Effector memory CD8-positive, alpha-beta T cell (primary cell): Measurements from ENCODE around the gene PAIP1.
"Not testable (repeated sequence)": the region's sequence is repeated elsewhere in the genome, so short reads cannot be mapped to it uniquely, and the experiment has no call there.

Source experiments
- ATAC-seq: fragments of 150-1000 bp; cut with Tn5 transposase; replicated peaks from 2 replicates; pipeline ENCODE4 v1.10.0; 2021; ENCODE audit warnings: mild to moderate bottlenecking, moderate library complexity
- DNase-seq, 3 experiments: peaks; one replicate each; pipeline ENCODE4 v3.0.0; 2021
- H3K27ac Mint-ChIP-seq, 2 donors: one replicate each; pipeline ENCODE4 v1.8.0; 2022; ENCODE audit warnings: mild to moderate bottlenecking in 2 of 2, mixed read lengths in 2 of 2, moderate library complexity in 2 of 2
- H3K27me3 Mint-ChIP-seq, 2 donors: one replicate each; pipeline ENCODE4 v1.8.0; 2022; ENCODE audit warnings: mixed read lengths in 2 of 2
- H3K36me3 Mint-ChIP-seq: one replicate; pipeline ENCODE4 v1.8.0; 2022; ENCODE audit warnings: mild to moderate bottlenecking, moderate library complexity, mixed read lengths; ENCODE audit not compliant: insufficient read depth
- H3K4me1 Mint-ChIP-seq, 2 donors: one replicate each; pipeline ENCODE4 v1.8.0; 2022; ENCODE audit warnings: low read depth in 2 of 2, mixed read lengths in 2 of 2
- H3K4me3 Mint-ChIP-seq, 2 donors: one replicate each; pipeline ENCODE4 v1.8.0; 2022; ENCODE audit warnings: mild to moderate bottlenecking in 2 of 2, mixed read lengths in 2 of 2, moderate library complexity in 2 of 2
- H3K9me3 Mint-ChIP-seq, 2 donors: one replicate each; pipeline ENCODE4 v1.8.0; 2022; ENCODE audit warnings: mixed read lengths in 2 of 2

PAIP1 gene

GRCh38 chr5:43561356-43561755 is 4.5 kb upstream of the PAIP1 start:
- no peak for DNase-seq
- H3K9me3 Mint-ChIP-seq = no peaks in the 10 kb centered on the region
- H3K27ac Mint-ChIP-seq = no peak overlapping the region
- peaks cover 0 to 38% of the 10 kb centered on the region in 2 donors for H3K27me3 Mint-ChIP-seq
- H3K4me1 Mint-ChIP-seq = peaks cover 6 to 7% of the 10 kb centered on the region in 2 donors
- H3K4me3 Mint-ChIP-seq = no peak overlapping the region
- peaks cover 6% of the 10 kb centered on the region for H3K36me3 Mint-ChIP-seq
- ATAC-seq = no peak

DNA sequence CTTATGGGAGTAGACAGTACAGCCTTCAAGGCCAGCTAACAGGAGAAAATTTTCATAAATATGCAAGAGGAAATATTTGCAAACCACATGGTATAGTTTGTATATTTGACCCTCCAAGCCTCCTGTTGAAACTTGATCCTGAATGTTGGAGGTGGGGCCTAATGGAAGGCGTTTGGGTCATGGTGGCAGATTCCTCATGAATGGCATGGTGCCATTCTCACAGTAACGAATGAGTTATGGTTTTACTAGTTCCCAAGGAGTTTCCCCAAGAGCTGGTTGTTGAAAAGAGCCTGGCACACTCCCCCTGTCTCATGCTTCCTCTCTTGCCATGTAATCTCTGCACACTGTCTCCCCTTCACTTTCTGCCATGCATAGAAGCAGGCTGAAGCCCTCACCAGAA is 3.3 kb upstream of the PAIP1 start:
- Mint-ChIP-seq H3K27me3 (peaks cover 0 to 38% of the 10 kb centered on the region in 2 donors), H3K36me3 (peaks cover 9% of the 10 kb centered on the region), H3K9me3 (no peaks in the 10 kb centered on the region), H3K4me3 (no peak overlapping the region), H3K27ac (no peak overlapping the region), H3K4me1 (peaks cover 8 to 18% of the 10 kb centered on the region in 2 donors)
- no peak for ATAC-seq
- no peak for DNase-seq

- H3K9me3 Mint-ChIP-seq, DNase-seq: not testable (repeated sequence)
- Mint-ChIP-seq H3K27me3 (peaks cover 0 to 17% of the 10 kb centered on the region in 2 donors), H3K4me3 (peak overlapping the region in 1 of 2 donors; percentile 88), H3K4me1 (peaks cover 8 to 20% of the 10 kb centered on the region in 2 donors), H3K27ac (peak overlapping the region in 1 of 2 donors; percentile 92), H3K36me3 (peaks cover 12% of the 10 kb centered on the region)
- peak; percentile 75 for ATAC-seq
Measured at GRCh38 chr5:43556607-43556856, 345 bp downstream of the PAIP1 start.

DNA sequence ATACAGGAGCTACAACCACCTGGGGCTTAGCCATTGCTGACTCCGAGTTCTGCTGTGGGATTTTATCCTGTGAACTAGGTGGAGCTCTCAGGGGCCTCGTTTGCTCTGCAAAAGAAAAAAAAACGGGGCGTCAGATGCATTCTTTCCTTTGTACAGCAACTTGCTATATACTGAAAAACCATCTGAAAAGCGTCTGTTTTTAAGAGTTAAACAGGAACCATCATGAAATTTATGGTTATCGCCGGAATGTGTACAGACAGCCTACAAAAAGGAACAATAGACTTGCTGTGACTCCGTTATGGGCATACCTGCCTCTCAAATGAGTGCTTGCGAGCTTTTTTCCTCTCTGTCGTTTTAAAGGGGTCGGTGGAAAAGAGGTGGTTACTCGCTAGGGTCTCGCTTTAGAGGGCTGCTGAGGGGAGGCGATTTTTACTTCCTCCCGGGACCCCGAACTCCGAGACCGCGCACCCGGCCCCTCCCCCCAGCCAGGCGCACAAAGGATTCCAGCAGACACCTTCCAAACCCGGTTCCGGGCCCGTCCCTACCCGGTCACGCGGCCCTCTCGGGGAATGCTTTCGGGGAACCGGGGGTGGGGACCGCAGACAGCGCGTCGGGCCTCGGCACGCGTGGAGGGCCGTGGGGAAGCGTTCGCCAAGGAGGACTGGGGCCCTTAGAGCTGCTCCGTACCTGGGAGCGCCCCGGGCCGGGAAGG is 826 bp downstream of the PAIP1 start:
- peak overlapping the region in 1 of 2 donors; percentile 88 for H3K4me3 Mint-ChIP-seq
- ATAC-seq = no peak
- H3K4me1 Mint-ChIP-seq = peaks cover 8 to 22% of the 10 kb centered on the region in 2 donors
- H3K27ac Mint-ChIP-seq = peak overlapping the region in 1 of 2 donors; percentile 92
- H3K9me3 Mint-ChIP-seq = no peaks in the 10 kb centered on the region
- peaks cover 14% of the 10 kb centered on the region for H3K36me3 Mint-ChIP-seq
- no peak for DNase-seq
- H3K27me3 Mint-ChIP-seq = peaks cover 0 to 12% of the 10 kb centered on the region in 2 donors

- H3K36me3 Mint-ChIP-seq = peaks cover 25% of the 10 kb centered on the region
- no peak overlapping the region for H3K27ac Mint-ChIP-seq
- no peaks in the 10 kb centered on the region for H3K27me3 Mint-ChIP-seq
- H3K4me1 Mint-ChIP-seq = peaks cover 11 to 29% of the 10 kb centered on the region in 2 donors
- DNase-seq (no peak), ATAC-seq (no peak)
- H3K9me3 Mint-ChIP-seq = no peaks in the 10 kb centered on the region
- no peak overlapping the region for H3K4me3 Mint-ChIP-seq
Measured at GRCh38 chr5:43554497-43554896, 2.4 kb downstream of the PAIP1 start.

DNA sequence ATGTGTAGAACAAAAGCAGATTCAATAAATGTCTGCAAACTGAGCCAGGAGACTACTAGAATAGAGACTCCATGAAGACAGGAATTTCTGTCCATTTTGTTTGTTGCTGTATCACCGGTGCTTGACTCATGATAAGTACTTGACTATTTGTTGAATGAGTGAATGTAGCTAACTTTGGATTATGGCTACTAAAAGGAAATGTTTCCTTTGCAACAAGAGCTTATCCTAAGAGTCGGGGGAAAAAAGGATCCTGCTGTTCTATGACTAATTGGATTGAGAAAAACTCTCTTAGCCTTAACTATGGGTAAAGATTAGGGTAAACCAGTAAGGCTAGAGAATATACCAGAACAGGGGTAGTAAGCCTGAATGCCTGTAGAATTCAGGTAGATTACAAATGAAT is 3.5 kb downstream of the PAIP1 start:
- DNase-seq (no peak), ATAC-seq (no peak)
- no peak overlapping the region for H3K27ac Mint-ChIP-seq
- H3K36me3 Mint-ChIP-seq = peaks cover 31% of the 10 kb centered on the region
- H3K9me3 Mint-ChIP-seq = no peaks in the 10 kb centered on the region
- no peaks in the 10 kb centered on the region for H3K27me3 Mint-ChIP-seq
- peaks cover 12 to 32% of the 10 kb centered on the region in 2 donors for H3K4me1 Mint-ChIP-seq
- H3K4me3 Mint-ChIP-seq = no peak overlapping the region

- ATAC-seq = no peak
Measured at GRCh38 chr5:43551731-43552130, 5.1 kb downstream of the PAIP1 start.

DNA sequence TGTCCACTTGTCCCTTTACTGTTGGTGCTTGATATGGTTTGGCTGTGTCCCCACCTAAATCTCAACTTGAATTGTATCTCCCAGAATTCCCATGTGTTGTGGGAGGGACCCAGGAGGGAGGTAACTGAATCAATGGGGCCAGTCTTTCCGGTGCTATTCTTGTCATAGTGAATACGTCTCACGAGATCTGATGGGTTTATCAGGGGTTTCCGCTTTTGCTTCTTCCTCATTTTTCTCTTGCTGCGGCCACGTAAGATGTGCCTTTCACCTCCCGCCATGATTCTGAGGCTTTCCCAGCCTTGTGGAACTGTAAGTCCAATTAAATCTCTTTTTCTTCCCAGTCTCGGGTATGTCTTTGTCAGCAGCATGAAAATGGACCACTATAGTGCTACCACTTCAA is 7.6 kb downstream of the PAIP1 start:
- not testable (repeated sequence) for ATAC-seq, DNase-seq, H3K9me3 Mint-ChIP-seq, H3K4me3 Mint-ChIP-seq, H3K27me3 Mint-ChIP-seq
- peak overlapping the region in 1 of 2 donors; percentile 16 for H3K27ac Mint-ChIP-seq
- peaks cover 13 to 28% of the 10 kb centered on the region in 2 donors for H3K4me1 Mint-ChIP-seq
- H3K36me3 Mint-ChIP-seq = peaks cover 53% of the 10 kb centered on the region

More at GRCh38 chr5:43551731-43552130, 5.1 kb downstream of the PAIP1 start:
- Mint-ChIP-seq H3K27ac (no peak overlapping the region), H3K4me3 (no peak overlapping the region), H3K4me1 (peaks cover 6 to 32% of the 10 kb centered on the region in 2 donors), H3K9me3 (no peaks in the 10 kb centered on the region), H3K36me3 (peaks cover 33% of the 10 kb centered on the region), H3K27me3 (no peaks in the 10 kb centered on the region)
- no peak for DNase-seq

DNA sequence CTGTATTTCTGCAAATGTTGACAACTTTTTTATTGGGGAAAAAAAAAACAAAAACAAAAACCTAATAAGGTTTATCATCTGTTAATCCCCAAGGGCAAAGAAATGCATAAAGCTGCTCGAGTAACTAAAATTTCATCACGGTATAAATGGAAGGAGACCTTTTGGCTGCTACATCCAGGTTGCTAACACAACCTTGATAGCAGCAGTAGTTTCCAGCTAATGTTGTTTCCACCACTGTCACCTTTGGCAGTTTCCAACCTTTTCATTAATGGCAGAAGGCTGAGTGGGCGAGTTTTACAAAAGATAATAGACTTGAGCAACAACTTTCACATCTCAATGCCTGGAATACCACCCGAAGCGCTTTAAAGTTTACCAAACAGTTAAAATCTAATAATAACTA is 8.5 kb downstream of the PAIP1 start:
- Mint-ChIP-seq H3K4me3 (no peak overlapping the region), H3K27ac (no peak overlapping the region), H3K27me3 (no peaks in the 10 kb centered on the region), H3K36me3 (peaks cover 59% of the 10 kb centered on the region), H3K9me3 (no peaks in the 10 kb centered on the region), H3K4me1 (peaks cover 14 to 32% of the 10 kb centered on the region in 2 donors)
- DNase-seq = no peak
- ATAC-seq = no peak

GRCh38 chr5:43547532-43547931 is 9.3 kb downstream of the PAIP1 start:
- ATAC-seq = no peak
- Mint-ChIP-seq H3K9me3 (no peaks in the 10 kb centered on the region), H3K27ac (no peak overlapping the region), H3K27me3 (no peaks in the 10 kb centered on the region), H3K4me3 (no peak overlapping the region), H3K36me3 (peaks cover 68% of the 10 kb centered on the region), H3K4me1 (peaks cover 14 to 36% of the 10 kb centered on the region in 2 donors)
- DNase-seq = no peak

- no peak for DNase-seq
- Mint-ChIP-seq H3K27ac (no peak overlapping the region), H3K36me3 (peaks cover 78% of the 10 kb centered on the region), H3K9me3 (no peaks in the 10 kb centered on the region), H3K4me3 (no peak overlapping the region), H3K27me3 (no peaks in the 10 kb centered on the region), H3K4me1 (peaks cover 10 to 28% of the 10 kb centered on the region in 2 donors)
- no peak for ATAC-seq
Measured at GRCh38 chr5:43543434-43543833, 13.4 kb downstream of the PAIP1 start.

DNA sequence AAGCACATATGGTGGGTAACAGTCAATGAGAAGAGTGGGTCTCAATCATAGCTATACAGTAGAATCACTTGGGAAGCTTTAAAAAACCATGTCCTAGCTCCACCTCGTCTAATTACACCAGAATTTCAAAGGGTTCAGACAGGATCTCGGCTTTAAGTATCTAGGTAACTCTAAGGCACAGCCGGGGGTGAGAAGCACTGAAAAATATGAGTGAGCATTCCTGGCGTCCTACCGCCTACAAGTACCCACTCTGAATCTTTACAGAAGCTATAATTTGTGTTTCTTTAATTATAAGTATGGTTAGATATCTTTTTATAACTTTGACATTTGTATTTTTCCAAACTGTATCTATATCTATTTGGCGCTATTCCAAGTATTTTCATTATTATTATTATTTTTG is 16.1 kb downstream of the PAIP1 start:
- peaks cover 81% of the 10 kb centered on the region for H3K36me3 Mint-ChIP-seq
- H3K4me3 Mint-ChIP-seq = no peak overlapping the region
- no peak overlapping the region for H3K27ac Mint-ChIP-seq
- DNase-seq (no peak), ATAC-seq (no peak)
- no peaks in the 10 kb centered on the region for H3K9me3 Mint-ChIP-seq
- H3K4me1 Mint-ChIP-seq = peaks cover 13 to 21% of the 10 kb centered on the region in 2 donors
- H3K27me3 Mint-ChIP-seq = no peaks in the 10 kb centered on the region

DNA sequence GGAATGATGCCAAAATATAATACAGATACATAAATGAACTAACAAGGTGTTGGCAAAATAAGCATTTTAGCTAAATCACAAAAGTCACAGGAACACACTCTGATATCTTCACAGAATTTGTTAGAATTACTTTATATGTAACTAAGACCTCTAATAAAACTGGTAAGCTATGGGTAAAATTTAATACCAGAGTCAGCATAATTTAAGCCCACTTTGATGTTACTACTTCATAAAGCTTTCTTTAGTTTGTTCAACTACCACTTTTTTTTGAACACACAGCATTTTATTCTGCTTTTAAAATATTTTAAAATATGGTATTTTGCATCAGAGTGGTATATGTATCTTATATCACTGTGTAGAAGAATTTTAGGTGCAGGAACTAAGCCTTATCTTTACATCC is 19.9 kb downstream of the PAIP1 start:
- Mint-ChIP-seq H3K36me3 (peaks cover 85% of the 10 kb centered on the region), H3K27me3 (no peaks in the 10 kb centered on the region), H3K4me3 (no peak overlapping the region), H3K27ac (no peak overlapping the region), H3K9me3 (no peaks in the 10 kb centered on the region), H3K4me1 (peaks cover 2 to 11% of the 10 kb centered on the region in 2 donors)
- ATAC-seq = no peak
- DNase-seq = no peak

DNA sequence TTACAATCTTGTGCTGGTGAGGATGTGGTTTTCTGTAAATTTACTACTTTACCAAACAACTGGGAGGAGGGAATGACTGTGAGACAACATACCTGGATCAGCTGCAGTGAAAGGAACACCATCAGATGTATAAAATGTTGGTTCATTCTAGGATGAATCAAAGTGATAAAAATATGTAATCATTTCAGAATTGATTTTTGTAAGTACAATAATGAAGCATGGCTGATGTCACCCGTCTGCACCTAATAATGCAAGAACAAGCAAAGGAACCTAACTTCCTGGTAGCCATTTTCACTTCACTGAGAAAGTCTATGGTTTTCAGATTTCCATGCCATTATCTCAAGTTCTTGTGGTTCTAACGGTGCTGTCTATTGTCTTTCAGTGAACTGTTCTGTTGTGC is 23.2 kb downstream of the PAIP1 start:
- no peak overlapping the region for H3K4me3 Mint-ChIP-seq
- no peaks in the 10 kb centered on the region for H3K9me3 Mint-ChIP-seq
- no peak for ATAC-seq
- H3K27me3 Mint-ChIP-seq = no peaks in the 10 kb centered on the region
- H3K4me1 Mint-ChIP-seq = peaks cover 2 to 9% of the 10 kb centered on the region in 2 donors
- peaks cover 93% of the 10 kb centered on the region for H3K36me3 Mint-ChIP-seq
- H3K27ac Mint-ChIP-seq = no peak overlapping the region
- no peak for DNase-seq
